ENCODE data around the gene OR2T3.
"Not testable (repeated sequence)": the region's sequence is repeated elsewhere in the genome, so short reads cannot be mapped to it uniquely, and the experiment has no call there.

GRCh38 chr1:248475660-248476059, 2.5 kb downstream of the OR2T3 start:
- not testable (repeated sequence) for TF ChIP-seq POLR2A (IDR thresholded peaks at IDR 0.05; ENCODE audit: low read depth, low read length); PAX5 (IDR thresholded peaks at IDR 0.05; ENCODE audit: insufficient read depth, low read length, severe bottlenecking); POLR2AphosphoS5 (IDR thresholded peaks at IDR 0.05; ENCODE audit: low read depth, low read length); SPI1 (IDR thresholded peaks at IDR 0.05; ENCODE audit: low read depth, low read length)

Data from GM12891 (cell line).